Spleen (tissue), 11 donors: ENCODE data around the gene CREBRF. TPM values are rescaled to one million over a fixed set of nuclear protein-coding genes. Genes with fewer than 3 reads are reported as not detected.

Experiments
- DNase-seq: peaks from one replicate; pipeline ENCODE4 v3.0.0-alpha.2; 2020
- H3K27ac ChIP-seq, 8 donors: fragments of 200-600 bp; sonication (generic) in 7 of 8; 1 replicate in 4 of 8; 2 replicates in 4 of 8; pipeline versions ENCODE4 v1.5.0 to v1.8.0; 2016 to 2021; ENCODE audit warnings: inconsistent platforms in 4 of 8, mild to moderate bottlenecking in 4 of 8, moderate library complexity in 1 of 8
- H3K27me3 ChIP-seq, 7 donors: fragments of 200-600 bp; sonication (generic) in 6 of 7; replicated peaks in 1 of 7; 1 replicate in 4 of 7; 2 replicates in 3 of 7; pipeline versions ENCODE4 v1.5.0 to v1.8.0; 2016 to 2021; ENCODE audit warnings: inconsistent platforms in 3 of 7, mild to moderate bottlenecking in 1 of 7
- H3K36me3 ChIP-seq, 6 donors: fragments of 200-600 bp; sonication (generic) in 5 of 6; 1 replicate in 4 of 6; 2 replicates in 2 of 6; pipeline versions ENCODE4 v1.5.0 to v1.8.0; 2016 to 2021; ENCODE audit warnings: inconsistent platforms in 2 of 6
- H3K4me1 ChIP-seq, 6 donors: fragments of 200-600 bp; sonication (generic) in 5 of 6; 1 replicate in 3 of 6; 2 replicates in 3 of 6; pipeline versions ENCODE4 v1.5.0 to v1.8.0; 2016 to 2021; ENCODE audit warnings: inconsistent platforms in 3 of 6
- H3K4me3 ChIP-seq, 8 donors: fragments of 200-600 bp; sonication (generic) in 7 of 8; 1 replicate in 4 of 8; 2 replicates in 4 of 8; pipeline versions ENCODE4 v1.5.0 to v1.8.0; 2016 to 2021; ENCODE audit warnings: inconsistent platforms in 4 of 8, mild to moderate bottlenecking in 4 of 8, moderate library complexity in 2 of 8
- H3K9me3 ChIP-seq, 8 donors: fragments of 200-600 bp; sonication (generic) in 7 of 8; 1 replicate in 4 of 8; 2 replicates in 4 of 8; pipeline versions ENCODE4 v1.5.0 to v1.8.0; 2016 to 2021; ENCODE audit warnings: inconsistent platforms in 4 of 8
- POLR2A ChIP-seq, 3 donors: fragments of 450-650 bp; IDR thresholded peaks; one replicate each; pipeline ENCODE4 v1.5.1; 2017; ENCODE audit warnings: antibody characterized with exemption in 3 of 3, mild to moderate bottlenecking in 1 of 3
- POLR2AphosphoS5 ChIP-seq, 3 donors: sonication (generic); formaldehyde crosslinking; IDR thresholded peaks; one replicate each; pipeline ENCODE4 v1.5.1; 2017; ENCODE audit warnings: antibody characterized with exemption in 3 of 3
- WGBS, 5 donors: extraction: QIAGEN DNeasy Blood & Tissue Kit in 3 of 5; methylation state at CpG; one replicate each; pipeline versions ENCODE4 v1.1.5 to v1.1.7; 2013 to 2018; 5-methylcytosine and 5-hydroxymethylcytosine counted together
- intact Hi-C: fragments of 100-400 bp; cut with DNase I; formaldehyde crosslinking; loops from one replicate; pipeline ENCODE4 v1.15.0; 2023; ENCODE audit warnings: low total_unique reads
- polyA plus RNA-seq, 3 donors: library from polyadenylated mRNA; stranded (reverse); fragments of 200-250 nt; gene quantifications; one replicate each; pipeline ENCODE4 v1.2.1, GENCODE V29; 2013
- total RNA-seq, 7 donors: library from RNA; depleted of rRNA in 3 of 7; stranded (reverse); fragments of >200 nt in 3 of 7; fragmentation: NEBNext Ultra II Directional in 4 of 7; extraction: Animal tissue kit (Norgen Biotek cat#: 25700) in 4 of 7; gene quantifications; one replicate each; pipeline versions ENCODE4 v1.1.0 to v1.2.1, GENCODE V29; 2016 to 2021
- TF ChIP-seq, protein P1 (sequence below), 11 experiments: fragments of 200-600 bp in 7 of 11; fragments of 450-650 bp in 4 of 11; sonication (generic) in 4 of 11; IDR thresholded peaks in 8 of 11; conservative IDR thresholded peaks in 3 of 11; 1 replicate in 7 of 11; 2 replicates in 4 of 11; pipeline versions ENCODE4 v1.4.0 to v1.8.0; 2016 to 2021; ENCODE audit warnings: antibody characterized with exemption in 11 of 11, inconsistent platforms in 4 of 11, mild to moderate bottlenecking in 1 of 11
- donor health status: healthy with polysubstance abuse.
- donor health status: DM: no; HTN: no; CAD: no; lungs with moderate emphysema.
- donor health status: DM: no; HTN: no; CAD: no.
- donor health status: Bipolar disorder and iron deficiency.
- donor health status: healthy.
- donor health status: DM: no; HTN: no; CAD: no.
- donor health status: DM: yes; HTN: yes; CAD: no.

Gene CREBRF
- total and polyA plus RNA-seq, 10 donors = 7.2 to 85.9 (median 56.2) TPM

DNA sequence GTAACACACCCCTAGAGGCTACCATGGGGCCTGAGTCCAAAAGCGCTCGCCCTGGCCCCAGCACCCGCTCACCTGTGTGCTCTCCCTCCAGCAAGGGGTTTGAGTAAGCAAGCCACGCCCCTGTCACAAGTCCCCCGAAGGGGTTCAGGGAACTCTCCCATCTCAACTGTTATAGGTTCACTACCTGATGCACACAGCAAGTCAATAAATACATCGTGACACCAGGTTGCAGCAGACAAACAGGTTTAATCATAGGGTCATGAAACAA, 8.4 kb upstream of the CREBRF start:
- 76 to 86% (median 85%) methylated on average over 6 of the region's 6 CpGs for WGBS, 5 donors
- intact Hi-C loops = no loop called here
- no peaks in the 10 kb centered on the region for H3K36me3 ChIP-seq
- H3K27me3 ChIP-seq = peaks cover 0 to 4% (median 0%) of the 10 kb centered on the region in 7 donors
- H3K4me1 ChIP-seq = peaks cover 0 to 18% (median 4%) of the 10 kb centered on the region in 6 donors
- no peak for DNase-seq
- no peaks in the 10 kb centered on the region for H3K9me3 ChIP-seq
- no peak for TF ChIP-seq POLR2A (IDR thresholded peaks at IDR 0.05)
- TF ChIP-seq, protein P1, sequence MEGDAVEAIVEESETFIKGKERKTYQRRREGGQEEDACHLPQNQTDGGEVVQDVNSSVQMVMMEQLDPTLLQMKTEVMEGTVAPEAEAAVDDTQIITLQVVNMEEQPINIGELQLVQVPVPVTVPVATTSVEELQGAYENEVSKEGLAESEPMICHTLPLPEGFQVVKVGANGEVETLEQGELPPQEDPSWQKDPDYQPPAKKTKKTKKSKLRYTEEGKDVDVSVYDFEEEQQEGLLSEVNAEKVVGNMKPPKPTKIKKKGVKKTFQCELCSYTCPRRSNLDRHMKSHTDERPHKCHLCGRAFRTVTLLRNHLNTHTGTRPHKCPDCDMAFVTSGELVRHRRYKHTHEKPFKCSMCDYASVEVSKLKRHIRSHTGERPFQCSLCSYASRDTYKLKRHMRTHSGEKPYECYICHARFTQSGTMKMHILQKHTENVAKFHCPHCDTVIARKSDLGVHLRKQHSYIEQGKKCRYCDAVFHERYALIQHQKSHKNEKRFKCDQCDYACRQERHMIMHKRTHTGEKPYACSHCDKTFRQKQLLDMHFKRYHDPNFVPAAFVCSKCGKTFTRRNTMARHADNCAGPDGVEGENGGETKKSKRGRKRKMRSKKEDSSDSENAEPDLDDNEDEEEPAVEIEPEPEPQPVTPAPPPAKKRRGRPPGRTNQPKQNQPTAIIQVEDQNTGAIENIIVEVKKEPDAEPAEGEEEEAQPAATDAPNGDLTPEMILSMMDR (IDR thresholded peaks at IDR 0.05 in 8 of 11, conservative IDR thresholded peaks at IDR 0.05 in 3 of 11) = no peak
- no peak for TF ChIP-seq POLR2AphosphoS5 (IDR thresholded peaks at IDR 0.05)
- H3K4me3 ChIP-seq = no peak overlapping the region
- H3K27ac ChIP-seq = no peak overlapping the region

DNA sequence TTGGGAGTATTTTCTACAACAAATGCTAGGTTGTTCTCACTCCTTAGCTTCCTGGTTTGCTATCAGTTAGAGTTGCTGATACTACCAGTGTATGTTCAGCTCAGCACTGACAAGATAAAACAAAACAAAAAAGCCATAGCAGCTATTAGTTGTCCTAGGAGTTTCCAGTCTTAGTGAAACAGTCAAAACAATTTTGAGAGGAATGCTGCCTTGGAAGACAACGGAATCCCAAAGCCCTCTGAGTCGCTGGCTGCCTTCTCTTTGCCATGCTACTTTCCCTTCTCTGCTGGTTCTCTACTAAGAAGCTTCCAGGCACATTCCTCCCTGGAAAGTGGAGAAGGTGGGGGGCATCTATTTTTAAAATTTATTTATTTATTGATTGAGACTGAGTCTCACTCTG, 5.4 kb upstream of the CREBRF start:
- Histone ChIP-seq H3K4me3 (no peak overlapping the region), H3K36me3 (no peaks in the 10 kb centered on the region), H3K4me1 (peaks cover 5 to 32% (median 12%) of the 10 kb centered on the region in 6 donors), H3K27ac (no peak overlapping the region), H3K27me3 (peaks cover 0 to 4% (median 0%) of the 10 kb centered on the region in 7 donors), H3K9me3 (no peaks in the 10 kb centered on the region)
- DNase-seq = no peak
- intact Hi-C loops = no loop called here
- 68 to 88% (median 80%) methylated on average over 2 of the region's 2 CpGs for WGBS, 5 donors
- TF ChIP-seq, protein P1 (IDR thresholded peaks at IDR 0.05 in 8 of 11, conservative IDR thresholded peaks at IDR 0.05 in 3 of 11) = no peak
- no peak for TF ChIP-seq POLR2AphosphoS5 (IDR thresholded peaks at IDR 0.05)
- no peak for TF ChIP-seq POLR2A (IDR thresholded peaks at IDR 0.05)

DNA sequence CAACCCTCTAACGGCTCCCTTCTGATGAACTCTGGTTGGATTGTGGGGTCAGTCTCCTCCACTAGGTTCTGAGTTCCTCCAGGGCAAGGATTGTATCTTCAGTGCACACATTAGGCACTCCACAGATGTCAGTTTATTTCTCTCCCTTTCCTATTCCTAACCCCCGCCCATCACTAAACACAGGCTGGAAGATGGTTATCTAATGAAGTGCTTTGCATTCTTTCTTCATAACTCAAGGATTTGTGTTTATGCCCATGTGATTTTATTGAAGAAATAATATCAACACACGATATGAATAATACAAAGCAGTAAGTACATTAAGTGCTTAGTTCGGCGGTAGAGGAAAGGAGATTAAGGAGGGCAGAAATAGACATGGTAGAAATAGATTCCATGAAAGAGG, 4.4 kb upstream of the CREBRF start:
- Histone ChIP-seq H3K27ac (no peak overlapping the region), H3K9me3 (no peaks in the 10 kb centered on the region), H3K4me3 (no peak overlapping the region), H3K27me3 (peaks cover 0 to 4% (median 0%) of the 10 kb centered on the region in 7 donors), H3K36me3 (no peaks in the 10 kb centered on the region), H3K4me1 (peaks cover 5 to 32% (median 12%) of the 10 kb centered on the region in 6 donors)
- no peak for DNase-seq
- intact Hi-C loops = no loop called here
- no peak for TF ChIP-seq POLR2AphosphoS5 (IDR thresholded peaks at IDR 0.05)
- TF ChIP-seq, protein P1 (IDR thresholded peaks at IDR 0.05 in 8 of 11, conservative IDR thresholded peaks at IDR 0.05 in 3 of 11) = no peak
- no peak for TF ChIP-seq POLR2A (IDR thresholded peaks at IDR 0.05)
- WGBS, 5 donors = 76 to 87% (median 83%) methylated on average over 5 of the region's 5 CpGs

DNA sequence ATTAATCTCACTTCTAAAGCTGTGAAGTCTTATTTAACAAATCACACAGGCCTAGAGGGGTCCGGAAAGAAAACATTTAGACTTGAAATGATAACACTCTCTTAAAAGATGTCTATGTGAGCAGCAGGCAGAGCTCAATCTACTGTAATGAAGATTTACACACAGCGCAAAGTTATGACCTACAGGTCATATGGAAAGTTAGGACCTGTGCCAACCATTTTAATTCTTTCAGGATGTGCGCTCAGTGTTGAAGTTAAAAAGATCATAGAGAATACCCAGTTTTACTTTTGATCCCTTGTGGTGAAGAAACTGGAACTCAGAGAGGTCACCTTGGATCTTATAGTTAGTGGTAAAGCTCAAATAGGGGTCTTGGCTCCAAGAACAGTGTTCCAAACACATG, 3.1 kb upstream of the CREBRF start:
- no peak for TF ChIP-seq POLR2AphosphoS5 (IDR thresholded peaks at IDR 0.05)
- TF ChIP-seq, protein P1 (IDR thresholded peaks at IDR 0.05 in 8 of 11, conservative IDR thresholded peaks at IDR 0.05 in 3 of 11) = no peak
- no peak for TF ChIP-seq POLR2A (IDR thresholded peaks at IDR 0.05)
- H3K4me3 ChIP-seq = no peak overlapping the region
- WGBS, 5 donors = 77 to 89% (median 84%) methylated on average over 3 of the region's 3 CpGs
- no peaks in the 10 kb centered on the region for H3K9me3 ChIP-seq
- H3K27ac ChIP-seq = peak overlapping the region in 4 of 8 donors; percentile 2 to 32 (median 24)
- peaks cover 0 to 4% (median 0%) of the 10 kb centered on the region in 7 donors for H3K27me3 ChIP-seq
- H3K4me1 ChIP-seq = peaks cover 10 to 40% (median 18%) of the 10 kb centered on the region in 6 donors
- H3K36me3 ChIP-seq = no peaks in the 10 kb centered on the region
- intact Hi-C loops = no loop called here
- DNase-seq = no peak
